B cell (primary cell): Measurements from ENCODE around the gene LTC4S. TPM values are rescaled to one million over a fixed set of nuclear protein-coding genes. Genes with fewer than 3 reads are reported as not detected.

Experiments used
- ATAC-seq: fragments of 200-7000 bp; cut with Tn5 transposase; one replicate; pipeline ENCODE4 v1.10.0; 2021; ENCODE audit warnings: low read depth, mild to moderate bottlenecking, moderate number of reproducible peaks, moderate library complexity
- CTCF ChIA-PET: fragments of 350-600 bp; sonication (Branson Sonifier 250); formaldehyde crosslinking; loops from one replicate; lab custom pipeline; 2021; ENCODE audit warnings: antibody characterized with exemption, inconsistent platforms; lab: Charles Lee
- POLR2A ChIA-PET: fragments of 350-600 bp; sonication (Branson Sonifier 250); formaldehyde crosslinking; loops from one replicate; lab custom pipeline; 2021; ENCODE audit warnings: antibody characterized with exemption; lab: Charles Lee
- DNase-seq: peaks from one replicate; pipeline ENCODE4 v3.0.0; 2013
- H2AFZ ChIP-seq: 2 replicates; pipeline ENCODE4 v1.6.1; 2012; ENCODE audit warnings: mild to moderate bottlenecking, low read depth, low read length; ENCODE audit not compliant: insufficient read depth, poor library complexity, severe bottlenecking
- H3K27ac ChIP-seq, 2 donors: 1 replicate in 1 of 2; 2 replicates in 1 of 2; pipeline ENCODE4 v1.5.1; 2012 to 2013; ENCODE audit warnings: low read length in 2 of 2, mild to moderate bottlenecking in 2 of 2, moderate library complexity in 1 of 2
- H3K27me3 ChIP-seq, 4 experiments: fragments of 200-600 bp in 1 of 4; sonication (generic) in 1 of 4; replicated peaks in 1 of 4; 1 replicate in 2 of 4; 2 replicates in 2 of 4; pipeline versions ENCODE4 v1.6.1 to v1.7.0; 2013 to 2016; ENCODE audit warnings: low read length in 3 of 4, mild to moderate bottlenecking in 2 of 4, mixed read lengths in 1 of 4, moderate library complexity in 1 of 4; ENCODE audit not compliant: insufficient read depth in 4 of 4, control insufficient read depth in 3 of 4; ENCODE audit errors: control extremely low read depth in 1 of 4
- H3K36me3 ChIP-seq, 2 experiments: replicated peaks in 1 of 2; 1 replicate in 1 of 2; 2 replicates in 1 of 2; pipeline versions ENCODE4 v1.6.1 to v1.7.1; 2013; ENCODE audit warnings: low read length in 1 of 2; ENCODE audit not compliant: insufficient read depth in 2 of 2, control insufficient read depth in 1 of 2; ENCODE audit errors: control extremely low read depth in 1 of 2, extremely low read depth in 1 of 2
- H3K4me1 ChIP-seq, 2 donors: fragments of 200-600 bp in 1 of 2; sonication (generic) in 1 of 2; 1 replicate in 1 of 2; 2 replicates in 1 of 2; pipeline versions ENCODE4 v1.5.1 to v1.6.1; 2013 to 2017; ENCODE audit warnings: low read length in 2 of 2; ENCODE audit not compliant: control insufficient read depth in 2 of 2, insufficient read depth in 2 of 2
- H3K4me2 ChIP-seq: replicated peaks from 2 replicates; pipeline ENCODE3; 2012; ENCODE audit warnings: mild to moderate bottlenecking, low read depth, low read length; ENCODE audit not compliant: poor library complexity, severe bottlenecking
- H3K4me3 ChIP-seq, 5 experiments: fragments of 200-600 bp in 1 of 5; sonication (generic) in 1 of 5; 1 replicate in 3 of 5; 2 replicates in 2 of 5; pipeline versions ENCODE4 v1.5.1 to v1.7.0; 2011 to 2016; ENCODE audit warnings: low read length in 4 of 5, mild to moderate bottlenecking in 4 of 5, low read depth in 2 of 5, control low read depth in 1 of 5, moderate library complexity in 1 of 5; ENCODE audit not compliant: insufficient read depth in 1 of 5; ENCODE audit errors: control extremely low read depth in 1 of 5, extremely low read depth in 1 of 5
- H3K79me2 ChIP-seq: fragments of 200-600 bp; sonication (generic); one replicate; pipeline ENCODE4 v1.6.0; 2016; ENCODE audit warnings: low read length; ENCODE audit not compliant: control insufficient read depth, insufficient read depth
- H3K9ac ChIP-seq: fragments of 200-600 bp; sonication (generic); 2 replicates; pipeline ENCODE4 v1.6.1; 2017; ENCODE audit warnings: mild to moderate bottlenecking, low read length, moderate library complexity
- H3K9me3 ChIP-seq, 3 donors: one replicate each; pipeline versions ENCODE4 v1.6.1 to v1.7.1; 2013; ENCODE audit warnings: low read length in 2 of 3; ENCODE audit not compliant: control insufficient read depth in 2 of 3, insufficient read depth in 1 of 3; ENCODE audit errors: control extremely low read depth in 1 of 3
- H4K20me1 ChIP-seq: 2 replicates; pipeline ENCODE4 v1.6.0; 2012; ENCODE audit warnings: mild to moderate bottlenecking, low read length; ENCODE audit not compliant: insufficient read depth, control insufficient read depth, poor library complexity, severe bottlenecking
- H3K27ac Mint-ChIP-seq: one replicate; pipeline ENCODE4 v1.8.0; 2021; ENCODE audit warnings: mixed read lengths
- H3K27me3 Mint-ChIP-seq: one replicate; pipeline ENCODE4 v1.8.0; 2021; ENCODE audit warnings: mixed read lengths
- H3K4me1 Mint-ChIP-seq: one replicate; pipeline ENCODE4 v1.8.0; 2021; ENCODE audit warnings: mixed read lengths
- H3K4me3 Mint-ChIP-seq: one replicate; pipeline ENCODE4 v1.8.0; 2021; ENCODE audit warnings: mixed read lengths
- H3K9me3 Mint-ChIP-seq: one replicate; pipeline ENCODE4 v1.8.0; 2022; ENCODE audit warnings: mixed read lengths; ENCODE audit not compliant: insufficient read depth
- EZH2 ChIP-seq: IDR thresholded peaks from 2 replicates; pipeline ENCODE4 v1.6.1; 2012; ENCODE audit warnings: borderline replicate concordance, low read depth, mild to moderate bottlenecking, moderate library complexity, low read length; ENCODE audit not compliant: insufficient read depth, poor library complexity, severe bottlenecking
- WGBS: methylation state at CpG from one replicate; pipeline ENCODE4 v1.1.5; 2013; ENCODE audit warnings: missing lambda C conversion rate; ENCODE audit not compliant: insufficient coverage; 5-methylcytosine and 5-hydroxymethylcytosine counted together
- intact Hi-C: fragments of 100-400 bp; cut with micrococcal nuclease; formaldehyde crosslinking; loops from one replicate; pipeline ENCODE4 v1.10.0; 2022
- polyA plus RNA-seq: library from polyadenylated mRNA; depleted of rRNA; stranded (reverse); fragments of >200 nt; gene quantifications from 2 replicates; pipeline ENCODE4 v1.2.3, GENCODE V29; 2012
- total RNA-seq, 2 donors: library from RNA; stranded (reverse); fragments of 120-200 nt in 1 of 2; gene quantifications; 1 replicate in 1 of 2; 2 replicates in 1 of 2; pipeline versions ENCODE4 v1.2.3 to v1.2.4, GENCODE V29; 2013 to 2022
- TF ChIP-seq, protein P1 (sequence below): fragments of 200-600 bp; IDR thresholded peaks from one replicate; pipeline ENCODE4 v1.8.0; 2022; ENCODE audit warnings: antibody characterized with exemption, mild to moderate bottlenecking

The LTC4S gene
- total and polyA plus RNA-seq, 2 donors (not counting 1 experiment from before 2014, with no cell fraction given) = 0.40 to 3.8 TPM

- H3K27me3 Mint-ChIP-seq = no peaks in the 10 kb centered on the region
- peak overlapping the region; percentile 81 for H3K27ac Mint-ChIP-seq
- peak overlapping the region; percentile 82 for H3K4me3 Mint-ChIP-seq
- peak overlapping the region; percentile 94 for H3K4me2 ChIP-seq
- H3K9me3 Mint-ChIP-seq = no peaks in the 10 kb centered on the region
- whole genome bisulfite sequencing = 85% methylated on average over 9 of the region's 9 CpGs
- peaks cover 39% of the 10 kb centered on the region for H3K79me2 ChIP-seq
- H3K4me1 Mint-ChIP-seq = peaks cover 33% of the 10 kb centered on the region
- ChIA-PET CTCF (interaction anchor here (0.6 to 1.3 kb wide), 4 partner anchors 15 to 170 kb away, joined by 3 to 4 read pairs (median 3); partner anchors contain the start of gene TBC1D9B), POLR2A (interaction anchor here (1.2 to 4.3 kb wide), 3 partner anchors 11 to 51 kb away, joined by 3 to 44 read pairs (median 3); partner anchors contain the start of genes LTC4S and SQSTM1)
- DNase-seq = peak; percentile 22
- intact Hi-C loops = no loop called here
- no peaks in the 10 kb centered on the region for H3K27me3 ChIP-seq
- H3K9me3 ChIP-seq = no peaks in the 10 kb centered on the region
- H3K27ac ChIP-seq = peak overlapping the region; percentile 3 to 62
- TF ChIP-seq, protein P1, sequence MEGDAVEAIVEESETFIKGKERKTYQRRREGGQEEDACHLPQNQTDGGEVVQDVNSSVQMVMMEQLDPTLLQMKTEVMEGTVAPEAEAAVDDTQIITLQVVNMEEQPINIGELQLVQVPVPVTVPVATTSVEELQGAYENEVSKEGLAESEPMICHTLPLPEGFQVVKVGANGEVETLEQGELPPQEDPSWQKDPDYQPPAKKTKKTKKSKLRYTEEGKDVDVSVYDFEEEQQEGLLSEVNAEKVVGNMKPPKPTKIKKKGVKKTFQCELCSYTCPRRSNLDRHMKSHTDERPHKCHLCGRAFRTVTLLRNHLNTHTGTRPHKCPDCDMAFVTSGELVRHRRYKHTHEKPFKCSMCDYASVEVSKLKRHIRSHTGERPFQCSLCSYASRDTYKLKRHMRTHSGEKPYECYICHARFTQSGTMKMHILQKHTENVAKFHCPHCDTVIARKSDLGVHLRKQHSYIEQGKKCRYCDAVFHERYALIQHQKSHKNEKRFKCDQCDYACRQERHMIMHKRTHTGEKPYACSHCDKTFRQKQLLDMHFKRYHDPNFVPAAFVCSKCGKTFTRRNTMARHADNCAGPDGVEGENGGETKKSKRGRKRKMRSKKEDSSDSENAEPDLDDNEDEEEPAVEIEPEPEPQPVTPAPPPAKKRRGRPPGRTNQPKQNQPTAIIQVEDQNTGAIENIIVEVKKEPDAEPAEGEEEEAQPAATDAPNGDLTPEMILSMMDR = no peak
- TF ChIP-seq EZH2 = no peak
- peak overlapping the region in 4 of 5 experiments; percentile 41 to 72 (median 70) for H3K4me3 ChIP-seq
- no peak overlapping the region for H2AFZ ChIP-seq
- ATAC-seq = no peak
- H3K4me1 ChIP-seq = peaks cover 28 to 36% of the 10 kb centered on the region in 2 donors
- peaks cover 0 to 11% of the 10 kb centered on the region in 2 experiments for H3K36me3 ChIP-seq
- peaks cover 56% of the 10 kb centered on the region for H4K20me1 ChIP-seq
- H3K9ac ChIP-seq = peak overlapping the region; percentile 72
These were observed 11.3 kb downstream of the LTC4S start for GRCh38 chr5:179805070-179805528.
